Neural cell (in vitro differentiated cells): Measurements from ENCODE around the gene YWHAE. TPM values are rescaled to one million over a fixed set of nuclear protein-coding genes. Genes with fewer than 3 reads are reported as not detected.

ENCODE experiments used
- H2AFZ ChIP-seq: fragments of 200-600, 300-800 bp; sonication (generic), shearing (Covaris generic); 2 replicates; pipeline ENCODE4 v1.6.0; 2014; ENCODE audit warnings: low read depth, mild to moderate bottlenecking, antibody characterized with exemption, low read length, moderate library complexity
- H3F3A ChIP-seq: fragments of 200-600 bp; shearing (Covaris generic); 2 replicates; pipeline ENCODE4 v1.6.1; 2016; ENCODE audit warnings: mild to moderate bottlenecking, moderate library complexity, mixed read lengths, antibody characterized with exemption, low read length; ENCODE audit not compliant: insufficient read depth, poor library complexity, severe bottlenecking
- H3K27ac ChIP-seq: fragments of 200-600, 300-800 bp; sonication (generic), shearing (Covaris generic); 2 replicates; pipeline ENCODE4 v1.5.1; 2014; ENCODE audit warnings: mild to moderate bottlenecking, low read length, moderate library complexity
- H3K27me3 ChIP-seq: fragments of 300-800, 200-600 bp; sonication (generic), shearing (Covaris generic); 2 replicates; pipeline ENCODE4 v1.6.0; 2014; ENCODE audit warnings: mild to moderate bottlenecking, low read depth, low read length, moderate library complexity; ENCODE audit not compliant: insufficient read depth
- H3K36me3 ChIP-seq: fragments of 300-800, 200-600 bp; sonication (generic), shearing (Covaris generic); 2 replicates; pipeline ENCODE4 v1.5.1; 2014; ENCODE audit warnings: mild to moderate bottlenecking, antibody characterized with exemption, low read length, moderate library complexity; ENCODE audit not compliant: insufficient read depth
- H3K4me2 ChIP-seq: fragments of 300-800, 200-600 bp; sonication (generic), shearing (Covaris generic); 2 replicates; pipeline ENCODE4 v1.6.0; 2014; ENCODE audit warnings: mild to moderate bottlenecking, low read length
- H3K4me3 ChIP-seq: fragments of 300-800, 200-600 bp; sonication (generic), shearing (Covaris generic); 2 replicates; pipeline ENCODE4 v1.5.1; 2014; ENCODE audit warnings: mild to moderate bottlenecking, low read length, moderate library complexity
- H3K79me2 ChIP-seq: fragments of 200-600 bp; shearing (Covaris generic); replicated peaks from 2 replicates; pipeline ENCODE4 v1.6.0; 2014; ENCODE audit warnings: mild to moderate bottlenecking, low read length, moderate library complexity; ENCODE audit not compliant: insufficient read depth
- H3K9ac ChIP-seq: fragments of 300-800, 200-600 bp; sonication (generic), shearing (Covaris generic); 2 replicates; pipeline ENCODE4 v1.6.1; 2016; ENCODE audit warnings: mild to moderate bottlenecking, low read length, mixed read lengths
- H3K9me2 ChIP-seq: fragments of 200-600 bp; shearing (Covaris generic); 2 replicates; pipeline ENCODE4 v1.6.1; 2016; ENCODE audit warnings: mild to moderate bottlenecking, low read length, mixed read lengths; ENCODE audit not compliant: insufficient read depth
- H3K9me3 ChIP-seq: fragments of 200-600, 300-800 bp; sonication (generic), shearing (Covaris generic); 2 replicates; pipeline ENCODE4 v1.6.1; 2016; ENCODE audit warnings: mild to moderate bottlenecking, mixed run types, low read length, moderate library complexity, mixed read lengths
- H4K20me1 ChIP-seq: fragments of 200-600 bp; shearing (Covaris generic); 2 replicates; pipeline ENCODE4 v1.6.1; 2016; ENCODE audit warnings: mild to moderate bottlenecking, mixed run types; ENCODE audit not compliant: insufficient read depth
- CTCF ChIP-seq: fragments of 450-650 bp; IDR thresholded peaks from 2 replicates; pipeline ENCODE4 v1.5.1; 2014; ENCODE audit warnings: antibody characterized with exemption, mild to moderate bottlenecking, moderate library complexity; ENCODE audit not compliant: poor library complexity, severe bottlenecking
- EP300 ChIP-seq: fragments of 450-650 bp; conservative IDR thresholded peaks from 2 replicates; pipeline ENCODE4 v1.6.1; 2014; ENCODE audit warnings: antibody characterized with exemption, mild to moderate bottlenecking, moderate library complexity; ENCODE audit not compliant: poor library complexity, severe bottlenecking
- EZH2 ChIP-seq: fragments of 200-600, 300-800 bp; shearing (Covaris generic), sonication (generic); IDR thresholded peaks from 2 replicates; pipeline ENCODE4 v1.6.1; 2014; ENCODE audit warnings: antibody characterized with exemption, low read length, borderline replicate concordance, mild to moderate bottlenecking; ENCODE audit not compliant: insufficient read depth, poor library complexity, severe bottlenecking
- MXI1 ChIP-seq: fragments of 450-650 bp; conservative IDR thresholded peaks from 2 replicates; pipeline ENCODE4 v1.6.1; 2014; ENCODE audit warnings: antibody characterized with exemption, mild to moderate bottlenecking; ENCODE audit not compliant: poor library complexity, severe bottlenecking
- POLR2AphosphoS5 ChIP-seq: IDR thresholded peaks from 2 replicates; pipeline ENCODE4 v1.6.1; 2012
- RAD21 ChIP-seq: fragments of 450-650 bp; conservative IDR thresholded peaks from 2 replicates; pipeline ENCODE4 v1.6.1; 2014; ENCODE audit warnings: antibody characterized with exemption, mild to moderate bottlenecking, moderate library complexity
- REST ChIP-seq: IDR thresholded peaks from 2 replicates; pipeline ENCODE4 v1.6.1; 2012; ENCODE audit warnings: borderline replicate concordance
- SMC3 ChIP-seq: fragments of 450-650 bp; conservative IDR thresholded peaks from 2 replicates; pipeline ENCODE4 v1.6.1; 2014; ENCODE audit warnings: antibody characterized with exemption, mild to moderate bottlenecking, moderate library complexity; ENCODE audit not compliant: poor library complexity
- TAF1 ChIP-seq: IDR thresholded peaks from 2 replicates; pipeline ENCODE4 v1.6.1; 2012; ENCODE audit warnings: low read depth
- polyA plus RNA-seq: library from polyadenylated mRNA; depleted of rRNA; stranded (reverse); fragments of >200 nt; gene quantifications from 2 replicates; pipeline ENCODE4 v1.2.3, GENCODE V29; 2014

Gene YWHAE
- polyA plus RNA-seq, 1 donor from 2014 or later: 594 TPM

- no peaks in the 10 kb centered on the region for H4K20me1 ChIP-seq
- no peaks in the 10 kb centered on the region for H3K27me3 ChIP-seq
- no peak overlapping the region for H3K4me2 ChIP-seq
- no peaks in the 10 kb centered on the region for H3K79me2 ChIP-seq
- H2AFZ ChIP-seq: no peak overlapping the region
- no peak overlapping the region for H3K9ac ChIP-seq
- no peaks in the 10 kb centered on the region for H3K36me3 ChIP-seq
- no peaks in the 10 kb centered on the region for H3K9me2 ChIP-seq
- no peak overlapping the region for H3K4me3 ChIP-seq
- TF ChIP-seq MXI1 (no peak), EZH2 (no peak), CTCF (no peak), REST (no peak), SMC3 (no peak), RAD21 (no peak), TAF1 (no peak), POLR2AphosphoS5 (no peak), EP300 (no peak)
- no peaks in the 10 kb centered on the region for H3K9me3 ChIP-seq
- H3K27ac ChIP-seq: no peak overlapping the region
- H3F3A ChIP-seq: no peaks in the 10 kb centered on the region
Measured at GRCh38 chr17:1421470-1421869, 21.4 kb upstream of the YWHAE start.

- H2AFZ ChIP-seq: no peak overlapping the region
- TF ChIP-seq SMC3 (no peak), POLR2AphosphoS5 (no peak), TAF1 (no peak), RAD21 (no peak), EP300 (no peak), REST (no peak), CTCF (no peak), EZH2 (no peak), MXI1 (no peak)
- H3F3A ChIP-seq: no peaks in the 10 kb centered on the region
- H4K20me1 ChIP-seq: no peaks in the 10 kb centered on the region
- no peak overlapping the region for H3K27ac ChIP-seq
- no peaks in the 10 kb centered on the region for H3K36me3 ChIP-seq
- no peaks in the 10 kb centered on the region for H3K9me2 ChIP-seq
- H3K27me3 ChIP-seq: no peaks in the 10 kb centered on the region
- H3K4me2 ChIP-seq: no peak overlapping the region
- H3K79me2 ChIP-seq: no peaks in the 10 kb centered on the region
- H3K9ac ChIP-seq: no peak overlapping the region
- no peak overlapping the region for H3K4me3 ChIP-seq
- H3K9me3 ChIP-seq: no peaks in the 10 kb centered on the region
Measured at GRCh38 chr17:1420981-1421380, 21.0 kb upstream of the YWHAE start.
